Measurements from ENCODE around the gene VAC14. TPM values are rescaled to one million over a fixed set of nuclear protein-coding genes. Genes with fewer than 3 reads are reported as not detected.

Gene VAC14
- total RNA-seq, 2 experiments from 2014 or later = 23.0 to 23.6 TPM

DNA sequence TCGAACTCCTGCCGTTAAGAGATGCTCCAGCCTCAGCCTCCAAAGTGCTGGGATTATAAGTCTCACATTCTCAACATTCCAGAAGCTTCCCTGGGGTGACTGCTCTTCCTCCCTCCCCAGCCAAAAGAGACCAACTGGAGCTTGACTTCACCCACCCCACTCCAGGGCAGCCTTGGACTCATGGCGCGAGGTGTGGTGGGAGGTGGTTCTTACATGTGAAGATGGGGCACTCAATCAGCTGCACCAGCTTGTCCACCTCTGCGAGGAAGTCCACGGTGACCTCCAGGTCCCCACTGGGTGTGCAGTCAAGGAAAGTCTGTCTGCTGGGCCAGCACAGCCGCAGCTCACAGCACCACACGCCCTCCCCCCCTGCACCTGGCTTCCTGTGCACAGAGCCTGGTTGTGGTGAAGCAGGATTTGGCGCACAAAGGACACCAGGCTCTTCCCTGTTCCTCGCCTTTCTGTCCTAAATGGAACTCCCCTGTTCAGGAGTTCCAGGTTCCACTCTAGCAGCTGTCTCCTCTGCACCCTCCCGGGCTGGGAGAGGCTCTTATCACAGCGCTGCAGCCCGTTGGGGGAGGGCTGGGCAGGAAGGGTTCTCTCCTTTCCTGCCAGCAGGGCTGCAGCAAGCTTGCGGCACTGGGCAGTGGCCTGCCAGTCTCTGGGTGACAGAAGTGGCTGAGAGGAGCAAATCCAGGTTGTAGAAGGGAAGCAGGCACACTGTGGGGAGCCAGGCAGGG lies 105.5 kb downstream of the VAC14 start:
- ChIA-PET CTCF (no interaction called here), POLR2A (interaction anchor here (0.6 to 1.0 kb wide), 2 partner anchors 23 to 56 kb away, joined by 3 to 4 read pairs; no protein-coding TSS in a partner anchor)
- H3K4me1 Mint-ChIP-seq (ENCODE audit: low read depth) = peaks cover 35% of the 10 kb centered on the region
- Histone ChIP-seq H3K27ac (ENCODE audit: low read depth in 1 of 2, low read length in 2 of 2) (no peak overlapping the region), H3K36me3 (ENCODE audit: insufficient read depth, low read length) (peaks cover 10% of the 10 kb centered on the region), H3K9me3 (ENCODE audit: control insufficient read depth in 1 of 2, insufficient read depth in 1 of 2, low read length in 2 of 2) (peaks cover 0 to 5% of the 10 kb centered on the region in 2 experiments), H3K27me3 (ENCODE audit: control insufficient read depth in 1 of 2, insufficient read depth in 2 of 2, low read length in 2 of 2) (no peaks in the 10 kb centered on the region), H3K4me1 (ENCODE audit: insufficient read depth, low read length) (peaks cover 20% of the 10 kb centered on the region), H3K4me3 (ENCODE audit: low read length) (no peak overlapping the region)
- ATAC-seq (ENCODE audit: poor library complexity) (peak; percentile 30), DNase-seq (peak in 4 of 14 experiments; percentile 6 to 27 (median 14))
- H3K27me3 Mint-ChIP-seq = no peaks in the 10 kb centered on the region
- no peak overlapping the region for H3K4me3 Mint-ChIP-seq
- intact Hi-C loops (cut with DNase I, micrococcal nuclease) = loop anchor here in 1 of 2 experiments (5.0 kb wide), 1 partner anchor 42 kb away; no protein-coding TSS in a partner anchor
- no peak for TF ChIP-seq CTCF (IDR thresholded peaks at IDR 0.05)
- peak overlapping the region; percentile 87 for H3K27ac Mint-ChIP-seq
- no peaks in the 10 kb centered on the region for H3K9me3 Mint-ChIP-seq
- H3K36me3 Mint-ChIP-seq (ENCODE audit: low read depth) = peaks cover 13% of the 10 kb centered on the region

GRCh38 chr16:70694868-70695218 lies 106.1 kb downstream of the VAC14 start:
- Mint-ChIP-seq H3K9me3 (no peaks in the 10 kb centered on the region), H3K27ac (peak overlapping the region; percentile 87), H3K4me1 (ENCODE audit: low read depth) (peaks cover 35% of the 10 kb centered on the region), H3K27me3 (no peaks in the 10 kb centered on the region), H3K4me3 (no peak overlapping the region), H3K36me3 (ENCODE audit: low read depth) (peaks cover 13% of the 10 kb centered on the region)
- CTCF ChIA-PET = no interaction called here
- peaks cover 20% of the 10 kb centered on the region for H3K4me1 ChIP-seq (ENCODE audit: insufficient read depth, low read length)
- H3K27me3 ChIP-seq (ENCODE audit: control insufficient read depth in 1 of 2, insufficient read depth in 2 of 2, low read length in 2 of 2) = no peaks in the 10 kb centered on the region
- H3K9me3 ChIP-seq (ENCODE audit: control insufficient read depth in 1 of 2, insufficient read depth in 1 of 2, low read length in 2 of 2) = peaks cover 0 to 5% of the 10 kb centered on the region in 2 experiments
- no peak for DNase-seq
- no peak overlapping the region for H3K4me3 ChIP-seq (ENCODE audit: low read length)
- POLR2A ChIA-PET = no interaction called here
- ATAC-seq (ENCODE audit: poor library complexity) = no peak
- peaks cover 10% of the 10 kb centered on the region for H3K36me3 ChIP-seq (ENCODE audit: insufficient read depth, low read length)
- TF ChIP-seq CTCF (IDR thresholded peaks at IDR 0.05) = no peak
- intact Hi-C loops (cut with DNase I, micrococcal nuclease) = loop anchor here in 1 of 2 experiments (5.0 kb wide), 1 partner anchor 42 kb away; no protein-coding TSS in a partner anchor
- no peak overlapping the region for H3K27ac ChIP-seq (ENCODE audit: low read depth in 1 of 2, low read length in 2 of 2)

DNA sequence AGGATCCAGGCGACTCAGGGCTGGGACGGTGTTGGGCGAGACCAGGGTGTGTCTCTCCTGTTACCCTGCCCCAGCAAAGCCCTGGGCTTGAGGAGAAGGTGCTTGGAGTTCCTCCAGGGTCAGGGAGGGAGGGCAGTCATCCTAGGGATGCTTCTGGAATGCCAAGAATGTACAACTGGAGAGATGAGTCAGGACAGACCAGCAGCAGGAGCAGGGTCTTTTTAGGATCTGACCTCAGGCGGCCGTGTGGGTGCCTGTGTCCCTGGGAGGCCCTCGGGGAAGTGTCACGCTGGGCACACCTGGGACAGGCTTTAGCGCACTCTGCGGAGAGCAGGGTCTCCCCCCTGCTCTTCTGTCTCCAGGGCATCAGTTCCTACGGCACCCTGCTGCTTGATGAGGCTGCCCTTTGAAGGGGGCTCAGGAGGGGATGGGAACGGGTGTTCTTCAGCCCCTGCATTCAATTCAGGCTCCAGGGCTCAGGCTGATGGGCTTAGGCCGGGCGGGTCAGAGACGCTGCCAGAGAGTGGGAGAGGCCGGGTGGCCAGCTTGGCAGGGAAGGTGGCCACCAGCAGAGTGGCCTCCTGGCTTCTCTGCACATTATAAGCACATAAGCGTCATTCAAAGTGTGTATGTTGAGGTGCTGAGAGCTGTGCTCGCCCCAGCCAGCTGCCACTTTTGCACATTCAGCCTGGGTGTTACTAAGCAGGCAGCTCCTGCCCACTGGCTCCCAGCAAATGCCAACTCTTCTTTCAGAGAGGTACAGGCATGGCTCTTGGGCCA lies 106.7 kb downstream of the VAC14 start:
- no peak for TF ChIP-seq CTCF (IDR thresholded peaks at IDR 0.05)
- H3K36me3 ChIP-seq (ENCODE audit: insufficient read depth, low read length) = peaks cover 10% of the 10 kb centered on the region
- intact Hi-C loops (cut with DNase I, micrococcal nuclease) = no loop called here
- peaks cover 12% of the 10 kb centered on the region for H3K36me3 Mint-ChIP-seq (ENCODE audit: low read depth)
- no peak for DNase-seq
- peaks cover 20% of the 10 kb centered on the region for H3K4me1 ChIP-seq (ENCODE audit: insufficient read depth, low read length)
- no peak overlapping the region for H3K27ac ChIP-seq (ENCODE audit: low read depth in 1 of 2, low read length in 2 of 2)
- H3K4me3 Mint-ChIP-seq = no peak overlapping the region
- POLR2A ChIA-PET = no interaction called here
- no peaks in the 10 kb centered on the region for H3K9me3 Mint-ChIP-seq
- CTCF ChIA-PET = no interaction called here
- H3K9me3 ChIP-seq (ENCODE audit: control insufficient read depth in 1 of 2, insufficient read depth in 1 of 2, low read length in 2 of 2) = peaks cover 0 to 5% of the 10 kb centered on the region in 2 experiments
- H3K27ac Mint-ChIP-seq = no peak overlapping the region
- no peaks in the 10 kb centered on the region for H3K27me3 Mint-ChIP-seq
- no peaks in the 10 kb centered on the region for H3K27me3 ChIP-seq (ENCODE audit: control insufficient read depth in 1 of 2, insufficient read depth in 2 of 2, low read length in 2 of 2)
- H3K4me3 ChIP-seq (ENCODE audit: low read length) = no peak overlapping the region
- H3K4me1 Mint-ChIP-seq (ENCODE audit: low read depth) = peaks cover 35% of the 10 kb centered on the region
- no peak for ATAC-seq (ENCODE audit: poor library complexity)

Measured in CD4-positive, alpha-beta T cell (primary cell).